Naive B cell (primary cell): Measurements from ENCODE around the gene RAP2C. TPM values are rescaled to one million over a fixed set of nuclear protein-coding genes. Genes with fewer than 3 reads are reported as not detected.

ENCODE experiments used
- polyA plus RNA-seq, 6 donors: library from polyadenylated mRNA; unstranded; fragments of 300-500 nt; fragmentation: Illumina TruSeq; gene quantifications; one replicate each; pipeline ENCODE4 v1.2.3, GENCODE V29; 2021; ENCODE audit warnings: low read depth in 6 of 6

The RAP2C gene
- polyA plus RNA-seq, 6 donors from 2014 or later = 17.5 to 22.5 (median 20.9) TPM

Other genes starting within 250 kb of the RAP2C start
- 10 to 100 TPM; 44.1 to 63.9 (median 54.2) TPM for gene STK26, start 196.1 kb downstream of the RAP2C start, polyA plus RNA-seq
- not detected for gene FRMD7, start 91.4 kb downstream of the RAP2C start, polyA plus RNA-seq